HG02884 (cell line): ENCODE data around the gene MEGF11.
"Not testable (repeated sequence)": the region's sequence is repeated elsewhere in the genome, so short reads cannot be mapped to it uniquely, and the experiment has no call there.

Source experiments
- ATAC-seq: cut with Tn5 transposase; IDR thresholded peaks from one replicate; pipeline ENCODE4 v1.9.1; 2021; ENCODE audit warnings: mild to moderate bottlenecking, moderate library complexity; ENCODE audit not compliant: unreplicated experiment

Gene MEGF11

DNA sequence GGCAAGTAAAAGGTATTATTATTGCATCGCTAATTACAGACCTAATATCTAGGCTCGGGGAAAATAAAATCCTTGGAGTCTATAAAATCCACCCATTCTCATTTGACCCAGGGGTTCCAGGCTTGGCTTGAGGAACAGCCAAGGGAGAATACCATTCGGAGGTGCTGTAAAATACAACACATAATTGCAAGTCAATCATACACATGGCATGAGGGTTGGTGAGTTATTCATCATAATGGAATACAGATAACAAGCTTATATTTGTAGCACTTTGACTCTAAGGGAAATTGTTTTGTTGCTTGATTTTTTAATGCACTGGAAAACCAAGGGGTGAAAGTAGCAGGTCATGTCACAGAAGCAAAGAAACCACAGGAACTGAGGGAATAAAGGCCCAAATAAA is 23.0 kb upstream of the MEGF11 start:
- no peak for ATAC-seq

DNA sequence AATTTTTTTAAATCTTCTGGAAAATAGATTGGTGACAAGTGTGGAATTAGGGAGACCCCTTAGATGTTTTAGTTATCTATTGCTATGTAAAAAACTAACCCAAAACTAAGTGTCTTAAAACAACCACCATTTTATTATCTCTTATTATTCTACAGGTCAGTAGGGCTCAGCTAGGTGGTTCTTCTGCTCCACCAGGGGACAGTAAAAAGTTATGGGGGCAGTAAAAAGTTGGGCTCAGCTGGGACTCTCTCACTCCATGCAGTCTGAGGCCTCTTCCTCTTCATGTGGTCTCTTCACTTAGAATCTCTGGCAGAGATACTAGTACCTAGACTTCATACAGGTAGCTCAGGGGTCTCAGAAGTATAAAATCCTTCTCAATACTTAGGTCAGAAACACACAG is 21.8 kb upstream of the MEGF11 start:
- ATAC-seq: no peak

DNA sequence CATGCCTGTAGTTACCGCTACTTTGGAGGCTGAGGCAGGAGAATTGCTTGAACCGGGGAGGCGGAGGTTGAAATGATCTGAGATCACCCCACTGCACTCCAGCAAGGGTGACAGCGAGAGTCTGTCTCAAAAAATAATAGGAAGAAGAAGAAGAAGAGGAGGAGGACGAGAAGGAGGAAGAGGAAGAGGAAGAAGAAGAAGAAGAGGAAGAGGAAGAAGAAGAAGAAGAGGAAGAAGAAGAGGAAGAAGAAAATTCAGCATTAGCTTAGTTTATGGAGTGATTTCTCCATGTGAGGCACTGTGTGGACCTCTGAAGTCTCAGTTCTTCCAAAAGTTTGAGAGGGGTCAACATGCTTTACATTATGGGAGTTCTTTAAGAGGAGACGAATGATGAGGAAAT is 17.4 kb upstream of the MEGF11 start:
- no peak for ATAC-seq

DNA sequence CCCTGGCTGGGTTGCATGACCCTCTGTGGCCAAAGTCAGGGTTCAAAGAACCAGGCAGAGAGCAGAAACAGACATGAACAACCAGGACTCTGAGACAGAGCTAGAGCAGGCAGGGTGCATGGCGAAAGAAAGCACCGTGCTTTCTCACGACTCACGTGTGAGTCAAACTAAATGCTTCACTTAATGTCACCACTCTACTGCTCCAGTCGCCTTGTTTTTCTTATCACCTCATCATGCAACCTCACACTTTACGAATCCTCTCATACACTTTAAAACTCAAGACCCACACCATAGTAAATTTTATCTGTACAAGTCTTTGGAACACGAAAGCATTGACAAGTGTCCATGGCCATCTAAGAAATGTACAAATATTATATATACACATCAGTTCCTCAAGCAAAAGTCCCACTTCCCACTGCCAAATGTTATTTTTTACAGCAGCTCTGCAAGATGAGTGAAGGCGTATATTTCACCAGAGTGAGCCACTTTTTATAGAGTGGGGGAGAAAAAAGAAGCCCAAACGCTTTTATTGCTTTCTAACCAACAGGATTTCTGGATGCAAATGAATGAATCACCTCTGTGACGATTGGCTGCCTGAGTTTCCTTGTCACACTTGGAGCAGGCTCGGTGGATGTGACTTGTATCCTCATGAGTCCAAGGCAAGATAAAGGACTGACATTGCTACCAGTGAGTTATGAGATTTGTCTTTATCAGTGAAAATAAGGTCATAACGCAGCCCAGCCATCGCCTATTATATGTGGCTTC is 16.0 kb upstream of the MEGF11 start:
- ATAC-seq: no peak

DNA sequence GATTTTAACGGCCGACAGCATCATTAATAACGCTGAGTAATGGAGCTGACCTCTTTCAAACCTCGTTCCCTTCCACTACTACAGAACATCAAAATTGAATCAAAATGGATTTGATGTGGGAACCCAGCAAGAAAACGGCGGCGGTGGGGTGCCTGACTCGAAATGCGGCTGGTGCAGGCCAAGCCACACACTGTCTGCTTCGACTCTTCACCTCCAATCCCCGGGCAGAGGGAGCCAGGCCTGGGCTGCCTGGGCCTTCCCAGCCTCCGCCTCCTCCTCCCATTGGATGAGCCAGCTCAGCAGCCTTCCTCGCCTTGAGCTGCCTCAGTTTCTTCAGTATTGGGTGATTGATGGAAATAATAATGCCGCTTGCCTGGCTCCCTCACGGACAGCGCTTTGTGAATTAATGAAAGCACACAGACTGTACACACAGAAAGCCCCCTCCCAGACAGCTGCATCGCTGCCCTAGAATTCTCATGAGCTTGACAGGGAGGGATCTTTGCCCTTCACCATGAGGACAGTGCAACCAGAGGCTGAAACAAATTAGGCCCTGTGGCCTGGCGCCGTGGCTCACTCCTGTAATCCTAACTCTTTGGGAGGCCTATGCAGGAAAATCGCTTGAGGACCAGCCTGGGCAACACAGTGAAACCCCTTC is 11.4 kb upstream of the MEGF11 start:
- no peak for ATAC-seq

DNA sequence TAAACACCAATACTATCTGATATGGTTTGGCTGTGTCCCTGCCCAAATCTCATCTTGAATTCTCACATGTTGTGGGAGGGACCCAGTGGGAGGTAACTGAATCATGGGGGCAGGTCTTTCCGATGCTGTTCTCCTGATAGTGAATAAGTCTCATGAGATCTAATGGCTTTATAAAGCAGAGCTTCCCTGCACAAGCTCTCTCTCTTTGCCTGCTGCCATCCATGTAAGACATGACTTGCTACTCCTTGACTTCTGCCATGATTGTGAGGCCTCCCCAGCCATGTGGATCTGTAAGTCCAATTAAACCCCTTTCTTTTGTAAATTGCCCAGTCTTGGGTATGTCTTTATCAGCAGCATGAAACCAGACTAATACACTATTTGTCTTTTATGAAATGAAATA is 9.3 kb upstream of the MEGF11 start:
- ATAC-seq: not testable (repeated sequence)

DNA sequence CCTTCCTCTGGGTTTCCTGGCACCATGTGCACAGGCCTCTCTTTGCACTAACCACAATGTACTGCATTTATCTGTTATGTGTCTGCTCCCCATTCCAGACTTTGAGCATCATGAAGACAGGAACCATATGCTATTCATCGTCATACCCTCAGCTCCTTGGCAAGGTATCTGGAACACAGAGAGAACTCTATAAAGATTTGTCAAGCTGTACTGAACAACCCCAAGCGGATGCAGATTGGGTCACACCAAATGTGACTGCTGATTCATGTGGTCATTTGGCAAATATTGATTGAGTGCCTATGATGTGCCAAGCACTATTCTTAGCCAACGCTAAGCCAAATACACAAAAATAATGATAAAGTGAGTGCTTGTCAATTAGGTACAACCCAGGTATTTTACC is 7.5 kb upstream of the MEGF11 start:
- no peak for ATAC-seq

DNA sequence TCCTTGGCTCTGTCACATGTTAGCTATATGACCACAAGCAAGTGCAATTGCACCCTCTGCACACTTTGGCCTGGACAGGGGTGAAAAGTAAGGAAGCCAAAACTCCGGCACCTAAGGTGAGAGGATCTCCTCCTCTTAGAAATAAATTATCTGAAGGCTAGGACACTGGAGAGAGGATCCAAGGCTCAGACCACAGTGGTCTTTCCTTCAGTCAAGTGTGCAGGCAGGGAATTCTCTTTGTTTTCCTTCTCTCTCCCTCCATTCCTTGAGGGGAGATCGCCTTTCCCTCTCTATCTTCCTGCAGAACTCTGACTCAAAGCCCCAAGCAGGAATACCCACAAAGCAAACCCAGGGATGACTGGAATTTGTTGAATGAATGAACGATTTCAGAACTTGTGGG is 3.1 kb upstream of the MEGF11 start:
- ATAC-seq: no peak

DNA sequence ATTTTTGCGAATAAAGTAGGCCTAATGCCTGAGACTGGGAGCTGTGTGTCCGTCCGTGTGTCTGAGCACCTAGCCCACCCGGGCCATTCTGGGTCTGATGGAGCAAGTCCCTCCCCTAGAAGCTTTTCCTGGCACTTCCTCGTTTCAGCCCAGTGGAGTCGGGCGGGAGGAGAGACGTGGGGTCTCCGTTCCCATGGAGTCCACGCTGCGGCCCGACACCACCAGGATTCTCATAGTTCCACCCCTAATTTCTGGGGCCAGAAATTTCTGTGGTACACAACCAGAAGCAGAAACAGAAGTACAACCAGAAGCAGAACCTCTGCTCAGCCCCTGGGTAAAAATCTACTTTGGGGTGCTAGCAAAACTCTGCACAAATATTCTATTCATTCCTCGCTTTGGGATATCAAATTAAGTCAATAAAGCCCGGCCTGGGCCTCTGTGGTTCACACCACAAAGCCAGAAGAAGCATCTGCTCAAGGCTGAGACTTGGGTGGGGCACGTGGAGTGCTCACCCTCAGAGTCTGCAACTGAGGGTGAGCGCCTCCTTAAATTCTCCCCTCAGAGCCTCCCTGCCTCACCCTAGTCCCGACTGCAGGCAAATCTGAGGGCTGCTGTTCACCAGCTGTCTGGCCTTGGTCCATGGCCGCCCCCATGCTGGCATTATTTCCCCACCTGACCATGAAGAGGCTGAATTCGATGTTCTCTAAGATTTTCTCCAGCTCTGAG is 1.6 kb upstream of the MEGF11 start:
- ATAC-seq: no peak

DNA sequence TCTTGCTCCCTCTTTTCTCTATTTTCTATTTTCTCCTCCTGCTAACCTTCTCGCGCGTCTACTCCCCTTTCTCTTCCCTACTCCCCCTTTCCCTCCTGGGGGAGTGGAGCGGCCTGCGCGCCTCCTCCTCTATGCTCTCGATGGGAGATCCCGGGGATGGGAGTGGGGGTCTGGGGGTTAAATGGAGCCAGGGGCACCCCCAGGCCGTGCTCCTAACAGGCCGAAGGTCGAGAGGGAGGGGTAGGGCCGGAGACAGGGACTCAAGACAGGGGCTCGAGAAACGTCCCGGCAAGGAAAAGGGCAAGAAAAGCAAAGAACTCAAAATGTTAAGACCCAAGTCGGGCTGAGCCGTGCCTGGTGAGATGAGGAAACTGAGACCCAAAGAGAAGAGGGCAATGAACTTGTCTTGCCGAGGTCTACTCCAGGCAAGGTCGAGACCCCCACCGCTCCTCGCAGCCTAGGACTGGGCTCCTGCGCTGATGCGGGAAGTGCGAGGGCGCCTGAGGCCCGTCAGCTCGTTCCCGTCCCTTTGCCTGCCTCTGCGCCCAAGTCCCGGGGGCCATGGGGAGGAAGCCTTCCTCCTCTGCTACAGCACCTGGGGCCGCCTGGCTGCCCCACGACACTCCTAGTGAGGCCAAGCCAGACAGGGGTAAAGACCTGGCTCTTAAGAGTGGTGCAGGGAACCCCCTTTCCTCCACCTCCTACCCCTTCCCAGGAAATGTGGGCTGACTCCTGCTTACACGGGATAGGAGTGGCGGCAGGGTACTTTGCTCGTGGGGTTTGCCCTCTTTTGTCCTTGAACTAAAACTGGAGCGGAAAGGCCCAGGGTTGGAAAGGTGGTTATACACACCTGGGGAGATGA is 770 bp upstream of the MEGF11 start:
- ATAC-seq: no peak

DNA sequence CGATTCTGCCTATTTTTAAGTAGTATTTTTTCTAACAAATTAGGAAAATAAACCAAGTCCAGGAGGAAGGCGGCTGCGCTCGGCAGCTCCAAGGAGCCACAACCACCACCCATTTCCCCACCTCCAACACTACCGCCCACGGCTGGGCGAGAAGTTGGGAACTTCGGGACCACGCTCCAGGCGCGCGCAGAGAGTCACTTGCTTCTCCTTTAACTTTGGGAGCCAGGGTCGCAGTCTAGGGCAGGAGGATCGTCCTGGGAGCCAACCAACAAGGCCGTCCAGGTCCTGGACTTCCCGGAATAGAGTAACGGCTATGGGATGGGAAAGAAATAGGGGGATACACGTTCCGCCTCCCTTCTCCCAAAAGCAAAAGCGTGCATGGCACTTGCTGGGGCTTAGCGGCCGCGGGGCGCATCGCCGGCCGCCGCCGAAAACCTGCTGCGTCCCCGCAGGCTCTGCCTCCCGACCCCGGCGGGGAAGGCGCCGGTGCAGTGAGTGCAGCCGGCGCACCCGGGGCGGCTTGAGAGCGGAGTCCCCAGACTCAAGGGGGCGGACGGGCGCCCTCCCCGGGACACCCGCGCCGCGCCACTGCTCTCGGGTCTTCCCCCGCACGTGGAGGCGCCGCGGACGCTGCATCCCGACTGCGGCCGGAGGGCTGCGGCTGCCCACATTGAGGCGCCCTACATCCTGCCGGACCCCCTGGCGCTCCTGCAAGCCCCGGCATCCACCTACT is 699 bp downstream of the MEGF11 start:
- ATAC-seq: no peak

DNA sequence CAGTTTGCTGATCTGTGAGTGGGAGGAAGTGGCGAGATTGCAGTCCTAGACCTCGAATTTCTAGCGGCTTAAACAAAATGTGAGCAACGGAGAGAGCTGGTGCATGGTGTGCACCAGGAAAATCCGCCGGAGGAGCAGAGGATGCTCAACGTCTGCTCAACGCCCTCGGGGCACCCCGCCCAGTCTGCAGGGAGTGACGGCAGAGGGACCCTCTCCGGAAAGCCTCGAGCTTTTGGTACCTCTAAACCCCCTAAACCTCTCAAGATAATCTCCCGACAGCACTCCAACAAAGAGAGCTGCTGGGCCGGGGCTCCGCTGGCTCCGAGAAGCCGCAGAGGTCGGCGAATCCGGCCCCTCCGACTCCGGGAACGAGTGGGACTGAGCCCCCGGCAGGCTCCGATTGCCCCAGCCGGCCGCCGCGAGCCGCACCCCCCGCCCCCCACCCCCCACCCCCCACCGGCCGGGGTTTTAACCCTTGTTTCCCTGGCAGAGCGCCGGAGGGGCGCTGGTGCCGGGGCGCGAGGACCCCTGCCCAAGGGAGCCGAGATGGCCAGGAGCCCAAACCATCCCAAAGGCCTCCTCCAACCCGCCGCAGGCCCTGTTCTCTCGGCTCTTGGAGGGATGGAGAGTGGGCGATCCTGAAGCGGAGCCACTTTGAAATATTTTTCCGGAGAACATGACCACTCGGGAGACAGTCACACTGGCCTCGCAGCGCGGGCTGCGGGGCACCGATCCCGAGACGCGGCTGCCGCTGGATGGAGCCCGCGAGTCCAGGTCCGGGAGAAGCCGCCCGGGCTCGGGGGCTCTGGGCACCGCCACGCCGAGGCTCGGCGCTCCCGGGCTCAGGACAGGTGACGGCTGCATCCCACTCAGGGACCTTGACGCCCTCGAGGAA is 1.5 kb downstream of the MEGF11 start:
- ATAC-seq: no peak

DNA sequence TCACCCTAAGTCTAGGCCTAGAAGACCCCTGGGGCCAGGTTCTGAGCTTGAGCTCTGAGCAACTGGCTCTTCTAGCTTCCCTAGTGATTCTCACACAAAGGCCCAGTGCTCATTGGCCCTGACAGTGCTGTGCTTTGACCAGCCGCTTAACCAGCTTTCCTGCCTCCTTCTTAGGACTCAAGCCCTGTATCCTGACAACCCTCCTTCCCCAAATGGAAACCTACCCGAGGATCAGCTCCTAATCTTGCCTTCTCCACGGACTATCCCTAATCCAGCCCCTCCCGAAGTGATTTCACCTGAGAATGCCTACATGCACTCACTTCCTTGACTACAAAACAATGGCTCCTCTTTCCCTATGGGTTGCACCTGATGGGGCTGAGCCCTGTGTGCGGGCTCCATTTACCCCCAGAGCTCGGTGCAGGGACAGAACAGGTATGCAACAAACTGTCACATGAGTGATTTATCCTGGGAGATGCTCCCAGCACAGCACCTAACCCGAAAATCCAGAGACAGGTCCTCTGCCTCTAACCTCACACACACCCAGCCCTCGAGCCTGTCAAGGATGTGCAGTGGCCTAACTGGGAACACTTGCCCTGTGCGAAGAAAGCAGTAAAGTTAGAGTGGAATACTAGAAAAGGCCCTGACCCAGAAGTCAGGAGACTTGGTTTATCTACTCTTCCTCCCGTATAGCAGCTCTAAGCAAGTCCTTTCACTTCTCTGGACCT is 2.3 kb downstream of the MEGF11 start:
- no peak for ATAC-seq

DNA sequence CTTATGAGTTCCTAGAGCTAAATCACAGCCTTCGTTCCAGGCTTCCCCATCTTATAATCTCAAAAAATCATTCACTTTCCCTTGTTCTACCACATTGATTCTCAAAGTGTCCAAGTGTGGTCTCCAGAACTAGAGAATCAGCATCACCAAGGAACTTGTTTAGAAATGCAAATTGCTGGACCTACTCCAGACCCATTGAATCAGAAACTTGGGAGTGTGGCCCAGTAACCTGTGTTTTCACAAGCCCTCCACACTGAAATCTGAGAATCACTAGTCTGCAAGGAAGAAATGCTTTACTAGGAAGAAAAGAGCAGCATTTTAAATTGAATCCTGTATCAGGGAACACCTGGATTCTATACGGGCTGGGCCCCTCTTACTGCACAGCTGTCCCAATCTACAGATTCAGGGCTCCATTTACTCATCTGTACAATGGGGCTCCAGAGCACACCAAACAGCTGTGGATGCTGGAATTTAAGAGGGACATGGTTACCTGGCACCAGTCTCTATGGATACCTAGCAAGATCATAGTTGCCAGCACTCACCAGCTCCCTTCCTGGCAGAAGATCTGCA is 3.9 kb downstream of the MEGF11 start:
- ATAC-seq: no peak

DNA sequence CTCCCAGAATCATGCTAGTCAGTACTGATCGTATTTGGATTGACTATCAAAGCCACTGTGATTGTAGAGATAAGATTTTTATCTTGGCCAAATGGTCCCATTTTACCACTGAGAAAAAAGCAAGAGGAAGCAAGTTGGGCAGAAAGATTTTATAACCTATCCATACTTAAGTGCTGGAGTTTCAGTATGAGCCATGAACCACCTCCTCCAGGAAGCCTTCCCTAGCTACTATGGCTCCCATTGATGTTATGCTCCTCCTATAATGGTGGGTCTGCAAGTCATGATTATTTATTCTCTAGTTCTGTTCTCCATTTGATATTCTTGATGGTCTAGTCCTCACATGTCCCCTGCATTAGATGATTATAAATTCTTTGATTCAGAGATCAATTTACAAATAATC is 6.6 kb downstream of the MEGF11 start:
- no peak for ATAC-seq

DNA sequence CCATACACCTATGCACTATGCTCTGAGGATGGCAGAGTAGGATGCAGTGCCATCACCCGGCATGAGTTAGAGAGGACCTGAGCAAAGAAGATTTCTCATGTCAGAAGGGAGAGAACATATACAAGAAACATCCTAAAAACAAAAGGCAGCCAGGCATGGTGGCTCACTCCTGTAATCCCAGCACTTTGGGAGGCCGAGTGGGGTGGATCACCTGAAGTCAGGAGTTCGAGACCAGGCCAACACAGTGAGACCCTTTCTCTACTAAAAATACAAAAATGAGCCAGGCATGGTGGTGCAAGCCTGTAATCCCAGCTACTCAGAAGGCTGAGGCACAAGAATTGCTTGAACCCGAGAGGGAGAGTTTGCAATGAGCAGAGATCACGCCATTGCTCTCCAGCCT is 7.7 kb downstream of the MEGF11 start:
- not testable (repeated sequence) for ATAC-seq

DNA sequence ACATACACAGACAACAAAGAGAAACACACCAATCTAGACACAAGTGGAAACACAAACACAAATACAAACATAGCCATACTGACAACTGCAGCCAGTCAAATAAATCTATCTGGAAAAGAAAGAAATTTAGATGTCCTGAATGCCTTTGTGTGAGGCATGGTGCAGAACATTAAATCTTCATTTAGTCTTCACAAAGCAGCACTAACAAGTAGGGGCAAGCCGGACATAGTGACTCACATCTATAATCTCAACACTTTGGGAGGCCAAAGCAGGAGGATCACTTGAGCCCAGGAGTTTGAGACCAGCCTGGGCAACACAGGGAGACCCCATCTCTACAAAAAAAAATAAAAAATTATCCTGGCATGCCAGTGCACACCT is 11.7 kb downstream of the MEGF11 start:
- ATAC-seq: no peak

DNA sequence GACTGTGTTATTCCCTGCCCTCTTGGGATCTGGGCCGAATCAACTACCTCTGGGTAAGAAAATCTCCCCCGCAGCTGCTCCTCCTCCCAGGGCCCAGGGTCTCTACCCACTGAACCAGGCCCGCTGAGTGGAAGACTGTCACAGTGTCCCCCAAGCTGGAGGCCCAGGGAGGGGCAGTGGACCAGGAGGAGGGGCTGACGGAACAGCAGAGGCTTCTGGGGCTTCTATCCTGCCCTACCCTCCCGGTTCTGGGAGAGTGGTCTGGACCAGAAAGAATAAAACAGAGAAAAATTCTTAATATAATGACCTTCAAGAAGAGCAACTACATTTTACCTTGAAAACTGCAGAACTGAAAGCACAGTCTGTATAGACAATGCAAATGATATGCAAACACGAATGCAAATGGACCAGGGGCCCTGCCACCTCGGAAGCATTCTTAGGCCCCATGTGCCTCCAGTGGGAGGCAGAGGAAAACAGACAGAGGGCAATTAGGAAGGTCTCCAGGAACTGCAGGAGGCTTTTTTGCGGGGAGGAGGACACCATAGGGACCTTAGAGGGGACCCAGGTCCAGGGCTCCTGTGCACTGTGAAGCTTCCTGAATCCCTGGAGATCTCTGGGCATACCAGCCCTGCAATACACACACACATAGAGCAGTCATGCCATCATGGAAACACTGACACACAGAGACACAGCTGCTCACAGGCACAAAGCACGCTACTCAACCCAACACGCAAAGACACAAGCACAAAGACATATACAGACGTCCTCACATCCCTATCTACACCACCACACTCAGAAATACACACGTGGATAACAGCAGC is 12.3 kb downstream of the MEGF11 start:
- no peak for ATAC-seq
